ENCODE measurements around the gene ABCC1. TPM values are rescaled to one million over a fixed set of nuclear protein-coding genes. Genes with fewer than 3 reads are reported as not detected.

The ABCC1 gene
- total and polyA plus RNA-seq, 2 donors (not counting 1 experiment from before 2014, with no cell fraction given) = 54.1 to 178 TPM

DNA sequence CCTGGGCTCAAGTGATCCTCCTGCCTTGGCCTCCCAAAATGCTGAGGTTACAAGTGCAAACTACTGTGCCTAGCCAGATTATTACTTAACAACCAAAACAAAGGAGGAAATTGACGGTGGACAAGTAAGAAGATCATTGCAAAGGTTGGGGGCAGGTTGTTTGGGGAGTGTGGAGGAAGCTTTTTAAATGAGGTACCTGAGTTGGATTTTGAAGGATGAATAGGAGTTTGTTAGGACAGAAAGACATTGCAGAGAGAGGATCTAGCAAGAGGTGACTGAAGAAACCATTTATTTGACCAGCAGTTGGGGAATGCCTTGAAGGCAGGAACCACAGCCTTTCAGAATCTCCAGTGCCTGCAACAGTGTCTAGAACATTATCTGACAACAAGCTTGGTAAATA is 51.3 kb downstream of the ABCC1 start:
- no peak overlapping the region for H2AFZ ChIP-seq (ENCODE audit: low read length)
- no peak for TF ChIP-seq CTCF (conservative IDR thresholded peaks at IDR 0.05 in 1 of 2, IDR thresholded peaks at IDR 0.05 in 1 of 2; ENCODE audit: low read depth in 1 of 2, low read length in 2 of 2)
- peaks cover 2% of the 10 kb centered on the region for H3K36me3 ChIP-seq (ENCODE audit: control insufficient read depth, insufficient read depth, low read length)
- DNase-seq (ENCODE audit: low read depth in 2 of 2) = no peak
- no peak overlapping the region for H3K4me3 ChIP-seq (replicated peaks in 1 of 4; ENCODE audit: control extremely low read depth in 1 of 4, insufficient read depth in 1 of 4, low read depth in 3 of 4, low read length in 4 of 4)
- H3K79me2 ChIP-seq (ENCODE audit: control insufficient read depth, insufficient read depth, low read length) = peaks cover 46% of the 10 kb centered on the region
- no peak overlapping the region for H3K9ac ChIP-seq (ENCODE audit: insufficient read depth, low read length)
- no peak overlapping the region for H3K4me2 ChIP-seq (ENCODE audit: extremely low read depth, insufficient read depth, low read length)
- no peaks in the 10 kb centered on the region for H3K9me3 ChIP-seq (ENCODE audit: control insufficient read depth, insufficient read depth, low read depth, low read length)
- no peaks in the 10 kb centered on the region for H4K20me1 ChIP-seq (ENCODE audit: control insufficient read depth, extremely low read depth, insufficient read depth, low read length)
- H3K27me3 ChIP-seq (ENCODE audit: control insufficient read depth, insufficient read depth, low read length) = no peaks in the 10 kb centered on the region
- no peak overlapping the region for H3K27ac ChIP-seq (ENCODE audit: insufficient read depth, low read length)
- H3K4me1 ChIP-seq (ENCODE audit: control insufficient read depth, extremely low read depth, insufficient read depth, low read length) = peaks cover 23% of the 10 kb centered on the region

DNA sequence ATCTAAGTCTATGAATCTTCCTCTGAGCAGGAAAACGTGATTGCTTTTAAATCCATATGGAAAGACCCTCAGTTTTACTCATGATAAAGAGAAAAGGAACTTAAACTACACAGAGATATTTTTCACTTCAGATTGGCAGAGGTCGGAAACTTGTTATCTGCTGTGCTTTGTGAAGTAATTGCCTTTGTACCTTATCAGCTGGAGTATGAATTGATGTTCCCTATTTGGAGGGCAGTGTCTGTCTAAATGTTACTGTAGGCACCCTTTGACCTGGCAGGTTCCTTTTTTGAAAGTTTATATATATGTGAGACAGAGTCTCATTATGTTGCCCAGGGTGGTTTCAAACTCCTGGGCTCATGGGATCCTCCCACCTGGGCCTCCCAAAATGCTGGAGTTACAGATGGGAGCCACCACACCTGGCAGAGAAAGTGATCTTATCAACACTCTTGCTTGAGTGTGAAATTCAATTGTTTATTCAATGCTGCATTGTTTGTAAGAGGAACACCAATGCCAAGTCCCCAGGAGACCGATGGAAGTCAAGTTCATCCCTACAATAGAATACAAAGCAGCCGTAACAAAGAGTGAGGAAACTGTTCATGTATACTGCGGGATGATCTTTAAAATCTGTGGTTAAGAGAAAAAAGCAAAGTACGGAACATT is 52.3 kb downstream of the ABCC1 start:
- Histone ChIP-seq H2AFZ (ENCODE audit: low read length) (no peak overlapping the region), H3K27ac (ENCODE audit: insufficient read depth, low read length) (no peak overlapping the region), H3K9me3 (ENCODE audit: control insufficient read depth, insufficient read depth, low read depth, low read length) (no peaks in the 10 kb centered on the region), H3K27me3 (ENCODE audit: control insufficient read depth, insufficient read depth, low read length) (no peaks in the 10 kb centered on the region), H3K9ac (ENCODE audit: insufficient read depth, low read length) (no peak overlapping the region), H3K36me3 (ENCODE audit: control insufficient read depth, insufficient read depth, low read length) (no peaks in the 10 kb centered on the region), H3K4me1 (ENCODE audit: control insufficient read depth, extremely low read depth, insufficient read depth, low read length) (peaks cover 16% of the 10 kb centered on the region), H3K4me3 (replicated peaks in 1 of 4; ENCODE audit: control extremely low read depth in 1 of 4, insufficient read depth in 1 of 4, low read depth in 3 of 4, low read length in 4 of 4) (no peak overlapping the region), H3K79me2 (ENCODE audit: control insufficient read depth, insufficient read depth, low read length) (peaks cover 48% of the 10 kb centered on the region), H4K20me1 (ENCODE audit: control insufficient read depth, extremely low read depth, insufficient read depth, low read length) (no peaks in the 10 kb centered on the region), H3K4me2 (ENCODE audit: extremely low read depth, insufficient read depth, low read length) (no peak overlapping the region)
- TF ChIP-seq EZH2 (IDR thresholded peaks at IDR 0.05; ENCODE audit: low read length, missing control alignments) (no peak), CTCF (conservative IDR thresholded peaks at IDR 0.05 in 1 of 2, IDR thresholded peaks at IDR 0.05 in 1 of 2; ENCODE audit: low read depth in 1 of 2, low read length in 2 of 2) (no peak)
- DNase-seq (ENCODE audit: low read depth in 2 of 2) = no peak

GRCh38 chr16:16003719-16004313 is 54.4 kb downstream of the ABCC1 start:
- DNase-seq (ENCODE audit: low read depth in 2 of 2) = no peak
- Histone ChIP-seq H3K36me3 (ENCODE audit: control insufficient read depth, insufficient read depth, low read length) (peaks cover 3% of the 10 kb centered on the region), H3K27ac (ENCODE audit: insufficient read depth, low read length) (peak overlapping the region; percentile 64), H3K4me3 (replicated peaks in 1 of 4; ENCODE audit: control extremely low read depth in 1 of 4, insufficient read depth in 1 of 4, low read depth in 3 of 4, low read length in 4 of 4) (no peak overlapping the region), H3K9me3 (ENCODE audit: control insufficient read depth, insufficient read depth, low read depth, low read length) (no peaks in the 10 kb centered on the region), H3K9ac (ENCODE audit: insufficient read depth, low read length) (no peak overlapping the region), H4K20me1 (ENCODE audit: control insufficient read depth, extremely low read depth, insufficient read depth, low read length) (no peaks in the 10 kb centered on the region), H3K4me2 (ENCODE audit: extremely low read depth, insufficient read depth, low read length) (no peak overlapping the region), H3K79me2 (ENCODE audit: control insufficient read depth, insufficient read depth, low read length) (peaks cover 54% of the 10 kb centered on the region), H3K27me3 (ENCODE audit: control insufficient read depth, insufficient read depth, low read length) (no peaks in the 10 kb centered on the region), H3K4me1 (ENCODE audit: control insufficient read depth, extremely low read depth, insufficient read depth, low read length) (peaks cover 7% of the 10 kb centered on the region), H2AFZ (ENCODE audit: low read length) (no peak overlapping the region)
- TF ChIP-seq CTCF (conservative IDR thresholded peaks at IDR 0.05 in 1 of 2, IDR thresholded peaks at IDR 0.05 in 1 of 2; ENCODE audit: low read depth in 1 of 2, low read length in 2 of 2) = no peak
- no peak for TF ChIP-seq EZH2 (IDR thresholded peaks at IDR 0.05; ENCODE audit: low read length, missing control alignments)
